Suprapubic skin (tissue), 4 donors: ENCODE measurements around the gene ACOT2. TPM values are rescaled to one million over a fixed set of nuclear protein-coding genes. Genes with fewer than 3 reads are reported as not detected.
"Not testable (repeated sequence)": the region's sequence is repeated elsewhere in the genome, so short reads cannot be mapped to it uniquely, and the experiment has no call there.

Experiments used
- DNase-seq, 2 donors: peaks; one replicate each; pipeline ENCODE4 v3.0.0-alpha.2; 2019; ENCODE audit warnings: low spot score in 2 of 2
- H3K27ac ChIP-seq: fragments of 200-600 bp; sonication (generic); one replicate; pipeline ENCODE4 v1.5.1; 2019
- H3K27me3 ChIP-seq: fragments of 200-600 bp; sonication (generic); one replicate; pipeline ENCODE4 v1.5.1; 2019
- H3K36me3 ChIP-seq: fragments of 200-600 bp; sonication (generic); one replicate; pipeline ENCODE4 v1.5.1; 2019
- H3K4me1 ChIP-seq: fragments of 200-600 bp; sonication (generic); one replicate; pipeline ENCODE4 v1.5.1; 2019
- H3K4me3 ChIP-seq: fragments of 200-600 bp; sonication (generic); one replicate; pipeline ENCODE4 v1.5.1; 2019; ENCODE audit warnings: mild to moderate bottlenecking
- H3K9me3 ChIP-seq: fragments of 200-600 bp; sonication (generic); one replicate; pipeline ENCODE4 v1.5.1; 2019
- EP300 ChIP-seq: sonication (generic); formaldehyde crosslinking; IDR thresholded peaks from one replicate; pipeline ENCODE4 v1.6.1; 2017; ENCODE audit warnings: antibody characterized with exemption
- POLR2A ChIP-seq, 2 donors: fragments of 450-650 bp; IDR thresholded peaks; one replicate each; pipeline ENCODE4 v1.6.1; 2017; ENCODE audit warnings: antibody characterized with exemption in 2 of 2, mild to moderate bottlenecking in 2 of 2, moderate library complexity in 2 of 2
- POLR2AphosphoS5 ChIP-seq, 3 donors: sonication (generic); formaldehyde crosslinking; IDR thresholded peaks; one replicate each; pipeline ENCODE4 v1.6.1; 2017; ENCODE audit warnings: antibody characterized with exemption in 3 of 3
- WGBS: methylation state at CpG from one replicate; pipeline ENCODE4 v1.1.5; 2018; 5-methylcytosine and 5-hydroxymethylcytosine counted together
- total RNA-seq, 4 donors: library from RNA; depleted of rRNA; stranded (reverse); fragments of >200 nt; gene quantifications; one replicate each; pipeline ENCODE4 v1.1.0, GENCODE V29; 2016
- TF ChIP-seq, protein P1 (sequence below), 2 donors: fragments of 200-600 bp in 1 of 2; fragments of 450-650 bp in 1 of 2; sonication (generic) in 1 of 2; IDR thresholded peaks; one replicate each; pipeline ENCODE4 v1.5.1; 2016 to 2019; ENCODE audit warnings: antibody characterized with exemption in 2 of 2, mild to moderate bottlenecking in 1 of 2, moderate library complexity in 1 of 2

ACOT2 gene
- total RNA-seq, 4 donors from 2014 or later: 16.6 to 35.6 (median 23.1) TPM

DNA sequence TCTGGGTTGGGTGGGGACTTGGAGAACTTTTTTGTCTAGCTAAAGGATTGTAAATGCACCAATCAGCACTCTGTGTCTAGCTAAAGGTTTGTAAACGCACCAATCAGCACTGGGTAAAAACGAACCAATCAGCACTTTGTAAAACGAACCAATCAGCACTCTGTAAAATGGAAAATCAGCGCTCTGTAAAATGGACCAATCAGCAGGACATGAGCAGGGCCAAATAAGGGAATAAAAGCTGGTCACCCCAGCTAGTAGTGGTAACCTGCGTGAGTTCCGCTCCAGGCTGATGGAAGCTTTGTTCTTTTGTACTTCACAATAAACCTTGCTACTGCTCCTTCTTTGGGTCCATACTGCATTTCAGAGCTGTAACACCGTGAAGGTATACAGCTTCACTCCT, 1.7 kb upstream of the ACOT2 start:
- no peak for DNase-seq
- Histone ChIP-seq H3K9me3 (no peaks in the 10 kb centered on the region), H3K4me3 (no peak overlapping the region), H3K27me3 (no peaks in the 10 kb centered on the region), H3K4me1 (peaks cover 6% of the 10 kb centered on the region), H3K36me3 (no peaks in the 10 kb centered on the region), H3K27ac (no peak overlapping the region)
- TF ChIP-seq POLR2A (IDR thresholded peaks at IDR 0.05): no peak
- TF ChIP-seq POLR2AphosphoS5 (IDR thresholded peaks at IDR 0.05): no peak
- TF ChIP-seq, protein P1, sequence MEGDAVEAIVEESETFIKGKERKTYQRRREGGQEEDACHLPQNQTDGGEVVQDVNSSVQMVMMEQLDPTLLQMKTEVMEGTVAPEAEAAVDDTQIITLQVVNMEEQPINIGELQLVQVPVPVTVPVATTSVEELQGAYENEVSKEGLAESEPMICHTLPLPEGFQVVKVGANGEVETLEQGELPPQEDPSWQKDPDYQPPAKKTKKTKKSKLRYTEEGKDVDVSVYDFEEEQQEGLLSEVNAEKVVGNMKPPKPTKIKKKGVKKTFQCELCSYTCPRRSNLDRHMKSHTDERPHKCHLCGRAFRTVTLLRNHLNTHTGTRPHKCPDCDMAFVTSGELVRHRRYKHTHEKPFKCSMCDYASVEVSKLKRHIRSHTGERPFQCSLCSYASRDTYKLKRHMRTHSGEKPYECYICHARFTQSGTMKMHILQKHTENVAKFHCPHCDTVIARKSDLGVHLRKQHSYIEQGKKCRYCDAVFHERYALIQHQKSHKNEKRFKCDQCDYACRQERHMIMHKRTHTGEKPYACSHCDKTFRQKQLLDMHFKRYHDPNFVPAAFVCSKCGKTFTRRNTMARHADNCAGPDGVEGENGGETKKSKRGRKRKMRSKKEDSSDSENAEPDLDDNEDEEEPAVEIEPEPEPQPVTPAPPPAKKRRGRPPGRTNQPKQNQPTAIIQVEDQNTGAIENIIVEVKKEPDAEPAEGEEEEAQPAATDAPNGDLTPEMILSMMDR (IDR thresholded peaks at IDR 0.05): no peak
- no peak for TF ChIP-seq EP300
- WGBS: 94% methylated on average over 7 of the region's 7 CpGs

DNA sequence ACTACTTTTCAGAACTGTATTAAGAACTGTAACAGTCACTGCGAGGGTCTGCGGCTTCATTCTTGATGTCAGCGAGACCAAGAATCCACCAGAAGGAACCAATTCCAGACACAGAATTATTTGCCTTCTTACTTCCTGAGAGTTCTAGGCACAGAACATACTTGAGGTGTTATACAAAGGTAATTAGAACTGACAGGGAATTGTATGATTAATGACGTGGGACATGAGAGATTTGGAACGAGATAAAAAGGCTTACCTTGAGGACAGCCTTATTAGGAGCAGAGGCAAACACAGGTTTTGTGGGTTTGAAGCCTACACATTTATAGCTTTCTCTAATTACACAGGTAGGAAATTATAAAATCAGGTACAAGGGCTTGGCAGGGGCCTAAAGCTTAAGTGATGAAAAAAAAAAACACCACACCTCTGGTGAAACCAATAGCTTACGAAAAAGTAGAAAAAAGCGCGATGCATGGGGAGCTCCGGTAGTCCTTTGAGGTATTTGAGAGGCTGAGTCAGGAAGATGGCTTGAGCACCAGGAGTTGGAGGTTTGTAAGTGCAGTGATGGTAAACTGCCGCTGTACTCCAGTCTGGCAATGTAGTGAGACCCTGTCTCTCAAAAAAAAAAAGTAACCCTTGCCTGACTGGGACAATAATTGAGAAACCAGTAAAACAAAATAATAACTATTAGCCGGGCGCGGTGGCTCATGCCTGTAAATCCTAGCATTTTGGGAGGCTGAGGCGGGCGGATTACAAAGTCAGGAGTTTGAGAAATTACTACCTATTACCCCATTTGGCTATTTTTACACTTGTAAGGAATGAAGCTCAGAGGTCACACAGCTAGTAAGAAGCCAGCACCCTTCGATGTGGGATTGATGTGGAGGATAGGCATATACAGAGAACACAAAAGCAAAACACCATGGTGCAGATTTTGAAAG, 795 bp upstream of the ACOT2 start:
- Histone ChIP-seq H3K9me3 (no peaks in the 10 kb centered on the region), H3K36me3 (no peaks in the 10 kb centered on the region), H3K4me3 (peak overlapping the region; percentile 56), H3K4me1 (peaks cover 6% of the 10 kb centered on the region), H3K27ac (peak overlapping the region; percentile 83), H3K27me3 (no peaks in the 10 kb centered on the region)
- DNase-seq: no peak
- 56% methylated on average over 16 of the region's 16 CpGs for WGBS
- TF ChIP-seq EP300: no peak
- TF ChIP-seq, protein P1 (IDR thresholded peaks at IDR 0.05): no peak
- no peak for TF ChIP-seq POLR2AphosphoS5 (IDR thresholded peaks at IDR 0.05)
- TF ChIP-seq POLR2A (IDR thresholded peaks at IDR 0.05): no peak

DNA sequence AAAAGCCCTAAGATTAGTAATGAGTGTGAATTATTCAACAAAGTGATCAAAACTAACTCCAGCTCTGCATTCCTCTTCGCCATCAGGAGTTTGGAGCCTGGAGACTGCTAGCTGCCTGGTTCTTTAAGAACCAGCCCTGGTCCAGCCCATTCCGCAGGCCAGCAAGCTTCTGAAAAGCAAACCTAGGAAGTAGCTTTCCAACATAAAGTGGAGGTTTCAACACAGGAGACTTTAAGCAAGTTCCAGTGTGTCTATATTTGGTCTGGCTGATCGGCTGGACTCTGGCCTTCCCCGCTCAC, 178 bp upstream of the ACOT2 start:
- 2% methylated on average over 4 of the region's 4 CpGs for WGBS
- H3K27ac ChIP-seq: peak overlapping the region; percentile 83
- H3K36me3 ChIP-seq, H3K9me3 ChIP-seq, H3K4me1 ChIP-seq, DNase-seq, H3K27me3 ChIP-seq: not testable (repeated sequence)
- peak overlapping the region; percentile 56 for H3K4me3 ChIP-seq

DNA sequence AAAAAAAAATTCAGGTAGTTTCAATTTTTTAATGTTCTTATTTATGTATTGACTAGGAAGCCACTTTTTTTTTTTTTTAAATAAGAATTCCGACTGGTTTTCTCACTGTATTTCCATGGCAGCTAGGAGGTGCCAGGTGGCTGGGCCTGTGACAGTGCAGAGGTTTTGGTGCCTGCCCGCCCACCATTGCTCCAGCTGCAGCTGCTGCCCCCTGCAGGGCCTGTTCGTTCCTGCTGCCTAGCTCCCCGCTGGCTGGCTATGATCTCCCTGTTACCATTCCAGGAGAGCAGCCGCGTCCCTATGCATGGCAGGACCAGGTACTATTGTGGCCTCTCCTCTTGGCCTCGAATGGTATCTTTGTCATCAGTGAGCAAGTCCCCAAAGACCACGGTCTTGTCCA, 1.9 kb downstream of the ACOT2 start:
- WGBS: 26% methylated on average over 6 of the region's 8 CpGs
- TF ChIP-seq, protein P1 (IDR thresholded peaks at IDR 0.05): peak in 1 of 2 donors; percentile 36
- not testable (repeated sequence) for H3K4me1 ChIP-seq, H3K36me3 ChIP-seq, H3K27ac ChIP-seq, H3K9me3 ChIP-seq, H3K27me3 ChIP-seq, H3K4me3 ChIP-seq
- DNase-seq: peak in 1 of 2 donors; percentile 74

DNA sequence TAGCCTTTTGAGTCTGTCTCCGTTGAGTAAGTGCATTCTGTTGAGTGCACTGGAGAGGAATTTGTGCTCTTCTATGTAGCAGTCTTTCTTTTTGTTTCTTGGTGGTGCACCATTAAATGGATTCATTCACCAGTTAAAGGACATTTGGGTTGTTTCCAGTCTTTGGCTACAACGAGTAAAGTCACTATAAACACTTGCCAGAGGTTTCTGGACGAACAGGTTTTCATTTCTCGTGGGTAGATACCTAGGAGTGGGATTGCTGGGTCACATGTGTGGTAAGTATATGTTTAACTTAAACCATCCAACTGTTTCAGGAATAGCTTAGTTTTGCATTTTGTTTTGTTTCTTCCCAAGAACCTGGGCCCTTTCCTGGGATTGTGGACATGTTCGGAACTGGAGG, 4.0 kb downstream of the ACOT2 start:
- H3K4me3 ChIP-seq, H3K36me3 ChIP-seq, H3K9me3 ChIP-seq, H3K4me1 ChIP-seq, H3K27me3 ChIP-seq, H3K27ac ChIP-seq, DNase-seq: not testable (repeated sequence)
- WGBS: 58% methylated on average over 5 of the region's 5 CpGs

DNA sequence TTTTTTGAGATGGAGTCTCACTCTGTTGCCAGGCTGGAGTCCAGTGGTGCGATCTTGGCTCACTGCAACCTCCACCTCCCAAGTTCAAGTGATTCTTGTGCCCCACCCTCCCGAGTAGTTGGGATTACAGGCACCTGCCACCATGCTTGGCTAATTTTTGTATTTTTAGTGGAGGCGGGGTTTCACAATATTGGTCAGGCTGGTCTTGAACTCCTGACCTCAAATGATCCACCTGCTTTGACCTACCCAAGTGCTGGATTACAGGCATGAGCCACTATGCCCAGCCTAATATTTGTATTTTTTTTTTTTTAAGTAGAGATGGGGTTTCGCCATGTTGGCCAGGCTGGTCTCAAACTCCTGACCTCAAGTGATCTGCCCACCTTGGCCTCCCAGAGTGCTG, 4.7 kb downstream of the ACOT2 start:
- not testable (repeated sequence) for H3K27ac ChIP-seq, H3K4me1 ChIP-seq, H3K4me3 ChIP-seq, H3K27me3 ChIP-seq, DNase-seq, H3K9me3 ChIP-seq, H3K36me3 ChIP-seq
- WGBS: 98% methylated on average over 4 of the region's 4 CpGs

DNA sequence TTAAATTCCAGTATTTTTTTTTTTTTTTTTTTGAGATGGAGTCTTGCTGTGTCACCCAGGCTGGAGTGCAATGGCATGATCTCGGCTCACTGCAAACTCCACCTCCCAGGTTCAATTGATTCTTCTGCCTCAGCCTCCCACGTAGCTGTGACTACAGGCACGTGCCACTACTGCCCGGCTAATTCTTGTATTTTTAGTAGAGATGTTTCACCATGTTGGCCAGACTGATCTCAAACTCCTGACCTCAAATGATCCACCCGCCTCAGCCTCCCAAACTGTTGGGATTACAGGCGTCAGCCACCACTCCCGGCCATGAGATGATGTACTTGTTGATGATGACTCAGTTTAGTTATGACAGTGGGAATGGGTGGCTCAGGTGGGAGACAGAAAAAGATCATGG, 5.2 kb downstream of the ACOT2 start:
- H3K27ac ChIP-seq: not testable (repeated sequence)

More for the DNA sequence above, 5.2 kb downstream of the ACOT2 start:
- H3K4me1 ChIP-seq, DNase-seq, H3K36me3 ChIP-seq, H3K27me3 ChIP-seq, H3K9me3 ChIP-seq, H3K4me3 ChIP-seq: not testable (repeated sequence)
- 95% methylated on average over 7 of the region's 7 CpGs for WGBS
